PC-9 (cell line): Measurements from ENCODE around the gene MC5R. TPM values are rescaled to one million over a fixed set of nuclear protein-coding genes. Genes with fewer than 3 reads are reported as not detected.

ENCODE experiments used
- BruUV-seq: library from RNA; stranded (reverse); fragments of 400-500 nt; replicated peaks from 2 replicates; lab custom pipeline; 2021; lab: Mats Ljungman, UMichigan
- CTCF ChIA-PET: fragments of 300-600 bp; sonication (Branson Sonifier 250); formaldehyde crosslinking; loops from one replicate; lab custom pipeline; 2022; ENCODE audit warnings: antibody characterized with exemption; lab: Charles Lee
- POLR2A ChIA-PET: fragments of 300-600 bp; sonication (Branson Sonifier 250); formaldehyde crosslinking; loops from one replicate; lab custom pipeline; 2022; ENCODE audit warnings: antibody characterized with exemption; ENCODE audit not compliant: unreplicated experiment; lab: Charles Lee
- DNase-seq, 2 experiments: peaks; one replicate each; pipeline versions ENCODE4 v3.0.0 to v3.0.0-alpha.2; 2015 to 2022; ENCODE audit warnings: mixed read lengths in 1 of 2
- H2AFZ ChIP-seq: fragments of 200-600 bp; sonication (generic); 2 replicates; pipeline ENCODE4 v1.8.1; 2017; ENCODE audit warnings: antibody characterized with exemption
- H3F3A ChIP-seq: fragments of 200-600 bp; sonication (generic); 2 replicates; pipeline ENCODE4 v1.8.1; 2017; ENCODE audit warnings: antibody characterized with exemption, mild to moderate bottlenecking, low read depth; ENCODE audit not compliant: insufficient read depth
- H3K27ac ChIP-seq: fragments of 200-600 bp; sonication (generic); 2 replicates; pipeline ENCODE4 v1.6.1; 2016; ENCODE audit warnings: mixed run types
- H3K27me3 ChIP-seq: fragments of 200-600 bp; sonication (generic); 2 replicates; pipeline ENCODE4 v1.6.1; 2016; ENCODE audit warnings: low read depth, mixed run types; ENCODE audit not compliant: insufficient read depth
- H3K36me3 ChIP-seq: fragments of 200-600 bp; sonication (generic); 2 replicates; pipeline ENCODE4 v1.6.1; 2016; ENCODE audit warnings: low read depth, mixed run types
- H3K4me1 ChIP-seq: fragments of 200-600 bp; sonication (generic); replicated peaks from 2 replicates; pipeline ENCODE4 v1.6.1; 2016; ENCODE audit warnings: mixed run types; ENCODE audit not compliant: insufficient read depth
- H3K4me2 ChIP-seq: fragments of 200-600 bp; sonication (generic); 2 replicates; pipeline ENCODE4 v1.6.1; 2017; ENCODE audit warnings: mixed run types
- H3K4me3 ChIP-seq: fragments of 200-600 bp; sonication (generic); 2 replicates; pipeline ENCODE4 v1.6.1; 2016; ENCODE audit warnings: mixed run types
- H3K79me2 ChIP-seq: fragments of 200-600 bp; sonication (generic); 2 replicates; pipeline ENCODE4 v1.6.1; 2017; ENCODE audit warnings: low read depth, mixed run types
- H3K9me2 ChIP-seq: fragments of 200-600 bp; sonication (generic); 2 replicates; pipeline ENCODE4 v1.8.1; 2017; ENCODE audit warnings: mild to moderate bottlenecking; ENCODE audit not compliant: insufficient read depth
- H3K9me3 ChIP-seq: fragments of 200-600 bp; sonication (generic); 2 replicates; pipeline ENCODE4 v1.8.1; 2016; ENCODE audit warnings: low read depth; ENCODE audit not compliant: insufficient read depth
- H4K20me1 ChIP-seq: fragments of 200-600 bp; sonication (generic); 2 replicates; pipeline ENCODE4 v1.8.1; 2017; ENCODE audit not compliant: insufficient read depth
- EZH2 ChIP-seq: fragments of 200-600 bp; sonication (generic); IDR thresholded peaks from 2 replicates; pipeline ENCODE4 v1.8.0; 2017; ENCODE audit warnings: antibody characterized with exemption, low read depth
- intact Hi-C: fragments of 100-400 bp; cut with micrococcal nuclease; formaldehyde crosslinking; loops from one replicate; pipeline ENCODE4 v1.10.0; 2022; ENCODE audit not compliant: unreplicated experiment
- total RNA-seq: library from RNA; stranded (reverse); gene quantifications from 2 replicates; pipeline ENCODE4 v1.2.3, GENCODE V29; 2021
- TF ChIP-seq, protein P1 (sequence below): fragments of 200-600 bp; sonication (generic); conservative IDR thresholded peaks from 2 replicates; pipeline ENCODE4 v1.6.1; 2017; ENCODE audit warnings: mixed run types, antibody characterized with exemption, mild to moderate bottlenecking, moderate library complexity

Gene MC5R
- total RNA-seq, 1 experiment from 2014 or later: not detected

GRCh38 chr18:13872932-13873331 is 49.0 kb downstream of the MC5R start:
- ChIA-PET CTCF (no interaction called here), POLR2A (no interaction called here)
- Histone ChIP-seq H3F3A (no peaks in the 10 kb centered on the region), H3K27me3 (peaks cover 90% of the 10 kb centered on the region), H3K36me3 (no peaks in the 10 kb centered on the region), H2AFZ (no peak overlapping the region), H3K9me3 (no peaks in the 10 kb centered on the region), H3K27ac (no peak overlapping the region), H3K4me1 (no peaks in the 10 kb centered on the region), H3K4me2 (no peak overlapping the region), H4K20me1 (no peaks in the 10 kb centered on the region), H3K9me2 (no peaks in the 10 kb centered on the region), H3K79me2 (no peaks in the 10 kb centered on the region), H3K4me3 (no peak overlapping the region)
- BruUV-seq: no TSS peak
- intact Hi-C loops: no loop called here
- DNase-seq: no peak
- TF ChIP-seq, protein P1, sequence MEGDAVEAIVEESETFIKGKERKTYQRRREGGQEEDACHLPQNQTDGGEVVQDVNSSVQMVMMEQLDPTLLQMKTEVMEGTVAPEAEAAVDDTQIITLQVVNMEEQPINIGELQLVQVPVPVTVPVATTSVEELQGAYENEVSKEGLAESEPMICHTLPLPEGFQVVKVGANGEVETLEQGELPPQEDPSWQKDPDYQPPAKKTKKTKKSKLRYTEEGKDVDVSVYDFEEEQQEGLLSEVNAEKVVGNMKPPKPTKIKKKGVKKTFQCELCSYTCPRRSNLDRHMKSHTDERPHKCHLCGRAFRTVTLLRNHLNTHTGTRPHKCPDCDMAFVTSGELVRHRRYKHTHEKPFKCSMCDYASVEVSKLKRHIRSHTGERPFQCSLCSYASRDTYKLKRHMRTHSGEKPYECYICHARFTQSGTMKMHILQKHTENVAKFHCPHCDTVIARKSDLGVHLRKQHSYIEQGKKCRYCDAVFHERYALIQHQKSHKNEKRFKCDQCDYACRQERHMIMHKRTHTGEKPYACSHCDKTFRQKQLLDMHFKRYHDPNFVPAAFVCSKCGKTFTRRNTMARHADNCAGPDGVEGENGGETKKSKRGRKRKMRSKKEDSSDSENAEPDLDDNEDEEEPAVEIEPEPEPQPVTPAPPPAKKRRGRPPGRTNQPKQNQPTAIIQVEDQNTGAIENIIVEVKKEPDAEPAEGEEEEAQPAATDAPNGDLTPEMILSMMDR: no peak
- no peak for TF ChIP-seq EZH2

DNA sequence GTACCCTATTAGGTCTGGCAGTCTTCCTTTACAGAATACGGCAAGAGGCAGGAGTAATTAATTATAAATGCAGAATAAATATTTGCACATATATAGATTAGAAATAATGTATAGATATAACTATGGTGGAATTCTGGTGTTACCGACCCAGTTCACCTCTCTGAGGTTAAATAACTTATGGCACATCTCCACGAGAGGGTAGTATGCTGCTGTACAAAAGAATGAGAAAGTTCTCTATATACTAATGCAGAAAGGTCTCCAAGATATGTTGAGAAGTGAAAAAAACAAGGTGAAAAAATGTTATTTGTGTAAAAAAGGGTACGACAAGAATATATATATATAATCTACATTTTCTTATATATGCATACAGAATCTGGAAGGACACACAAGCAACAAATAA is 50.6 kb downstream of the MC5R start:
- Histone ChIP-seq H3K36me3 (no peaks in the 10 kb centered on the region), H3K4me2 (no peak overlapping the region), H3K4me1 (no peaks in the 10 kb centered on the region), H3F3A (no peaks in the 10 kb centered on the region), H3K27me3 (peaks cover 83% of the 10 kb centered on the region), H2AFZ (no peak overlapping the region), H3K4me3 (no peak overlapping the region), H3K9me2 (no peaks in the 10 kb centered on the region), H3K9me3 (no peaks in the 10 kb centered on the region), H3K27ac (no peak overlapping the region), H3K79me2 (no peaks in the 10 kb centered on the region), H4K20me1 (no peaks in the 10 kb centered on the region)
- ChIA-PET CTCF (no interaction called here), POLR2A (no interaction called here)
- no peak for DNase-seq
- intact Hi-C loops: no loop called here
- BruUV-seq: no TSS peak
- no peak for TF ChIP-seq EZH2
- TF ChIP-seq, protein P1: no peak

Other genes with a start within 250 kb of the MC5R start
- gene FAM210A, start 97.6 kb upstream of the MC5R start, total RNA-seq: 27.3 and 29.3 TPM in 2 replicates
- gene RNMT, start 97.5 kb upstream of the MC5R start, total RNA-seq: 32.0 and 48.8 TPM in 2 replicates
- not detected in 2 replicates for gene MC2R, start 91.4 kb downstream of the MC5R start, total RNA-seq